ENCODE results near the gene CASKIN2.

The CASKIN2 gene

GRCh38 chr17:75503976-75504346, 11.4 kb downstream of the CASKIN2 start:
- no peak for DNase-seq (ENCODE audit: low read depth)

GRCh38 chr17:75503337-75503950, 11.9 kb downstream of the CASKIN2 start:
- no peak for DNase-seq (ENCODE audit: low read depth)

GRCh38 chr17:75502721-75503329, 12.5 kb downstream of the CASKIN2 start:
- DNase-seq (ENCODE audit: low read depth) = no peak

GRCh38 chr17:75502072-75502720, 13.1 kb downstream of the CASKIN2 start:
- no peak for DNase-seq (ENCODE audit: low read depth)

- no peak for DNase-seq (ENCODE audit: low read depth)
Measured at GRCh38 chr17:75501378-75502071, 13.8 kb downstream of the CASKIN2 start.

GRCh38 chr17:75500419-75501216, 14.7 kb downstream of the CASKIN2 start:
- DNase-seq (ENCODE audit: low read depth) = no peak

- DNase-seq (ENCODE audit: low read depth) = no peak
Measured at GRCh38 chr17:75499313-75500022, 15.9 kb downstream of the CASKIN2 start.

GRCh38 chr17:75498726-75499213, 16.6 kb downstream of the CASKIN2 start:
- DNase-seq (ENCODE audit: low read depth) = no peak

- DNase-seq (ENCODE audit: low read depth) = no peak
Measured at GRCh38 chr17:75498039-75498725, 17.2 kb downstream of the CASKIN2 start.

GRCh38 chr17:75496005-75496404, 19.3 kb downstream of the CASKIN2 start:
- no peak for DNase-seq (ENCODE audit: low read depth)

GRCh38 chr17:75494326-75494877, 20.9 kb downstream of the CASKIN2 start:
- no peak for DNase-seq (ENCODE audit: low read depth)

GRCh38 chr17:75493476-75494129, 21.7 kb downstream of the CASKIN2 start:
- DNase-seq (ENCODE audit: low read depth) = no peak

GRCh38 chr17:75492555-75493168, 22.7 kb downstream of the CASKIN2 start:
- no peak for DNase-seq (ENCODE audit: low read depth)

GRCh38 chr17:75491680-75492079, 23.7 kb downstream of the CASKIN2 start:
- no peak for DNase-seq (ENCODE audit: low read depth)

GRCh38 chr17:75490953-75491649, 24.2 kb downstream of the CASKIN2 start:
- DNase-seq (ENCODE audit: low read depth) = no peak

- no peak for DNase-seq (ENCODE audit: low read depth)
Measured at GRCh38 chr17:75490173-75490743, 25.1 kb downstream of the CASKIN2 start.

- no peak for DNase-seq (ENCODE audit: low read depth)
Measured at GRCh38 chr17:75489511-75489955, 25.8 kb downstream of the CASKIN2 start.

Data from GM04503 (cell line).